Memory B cell (primary cell): ENCODE measurements around the gene B4GALT6.

Experiments used
- ATAC-seq: fragments of 150-1000 bp; cut with Tn5 transposase; 2 replicates; pipeline ENCODE4 v1.10.0; 2021; ENCODE audit warnings: low read depth, mild to moderate bottlenecking, moderate library complexity
- DNase-seq, 2 donors: peaks; one replicate each; pipeline ENCODE4 v3.0.0; 2022; ENCODE audit warnings: low spot score in 2 of 2
- H3K27ac Mint-ChIP-seq: one replicate; pipeline ENCODE4 v1.8.0; 2022; ENCODE audit warnings: mild to moderate bottlenecking, moderate library complexity, mixed read lengths
- H3K27me3 Mint-ChIP-seq: one replicate; pipeline ENCODE4 v1.8.0; 2022; ENCODE audit warnings: mixed read lengths
- H3K36me3 Mint-ChIP-seq: one replicate; pipeline ENCODE4 v1.8.0; 2022; ENCODE audit warnings: mild to moderate bottlenecking, mixed read lengths
- H3K4me1 Mint-ChIP-seq: one replicate; pipeline ENCODE4 v1.8.0; 2022; ENCODE audit warnings: mixed read lengths
- H3K4me3 Mint-ChIP-seq: one replicate; pipeline ENCODE4 v1.8.0; 2022; ENCODE audit warnings: mild to moderate bottlenecking, moderate library complexity, mixed read lengths
- H3K9me3 Mint-ChIP-seq: one replicate; pipeline ENCODE4 v1.8.0; 2022; ENCODE audit warnings: mixed read lengths

B4GALT6 gene

DNA sequence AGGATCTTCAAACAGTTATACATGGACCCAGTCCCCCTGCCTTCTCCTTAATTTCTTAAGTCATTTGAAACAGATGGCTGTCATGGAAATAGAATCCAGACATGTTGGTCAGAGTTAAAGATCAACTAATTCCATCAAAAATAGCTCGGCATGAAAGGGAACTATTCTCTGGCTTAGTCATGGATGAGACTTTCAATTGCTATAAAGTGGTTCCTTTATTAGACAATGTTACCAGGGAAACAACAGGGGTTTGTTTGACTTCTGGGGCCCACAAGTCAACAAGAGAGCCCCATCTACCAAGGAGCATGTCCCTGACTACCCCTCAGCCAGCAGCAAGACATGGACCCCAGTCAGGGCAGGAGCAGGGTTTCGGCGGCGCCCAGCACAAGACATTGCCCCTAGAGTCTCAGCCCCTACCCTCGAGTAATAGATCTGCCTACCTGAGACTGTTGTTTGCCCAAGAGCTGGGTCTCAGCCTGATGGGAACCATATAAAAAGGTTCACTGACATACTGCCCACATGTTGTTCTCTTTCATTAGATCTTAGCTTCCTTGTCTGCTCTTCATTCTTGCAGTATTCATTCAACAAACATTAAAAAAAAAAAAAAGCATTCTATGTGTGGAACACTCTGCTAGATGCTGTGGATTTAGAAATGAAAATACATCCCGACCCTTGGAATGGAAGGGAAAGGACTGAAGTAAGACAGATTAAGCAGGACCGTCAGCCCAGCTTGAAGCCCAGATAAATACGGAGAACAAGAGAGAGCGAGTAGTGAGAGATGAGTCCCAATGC, 88.1 kb downstream of the B4GALT6 start:
- Mint-ChIP-seq H3K36me3 (no peaks in the 10 kb centered on the region), H3K4me3 (no peak overlapping the region), H3K9me3 (no peaks in the 10 kb centered on the region), H3K27me3 (peaks cover 7% of the 10 kb centered on the region), H3K27ac (no peak overlapping the region), H3K4me1 (no peaks in the 10 kb centered on the region)
- no peak for DNase-seq
- ATAC-seq: no peak

DNA sequence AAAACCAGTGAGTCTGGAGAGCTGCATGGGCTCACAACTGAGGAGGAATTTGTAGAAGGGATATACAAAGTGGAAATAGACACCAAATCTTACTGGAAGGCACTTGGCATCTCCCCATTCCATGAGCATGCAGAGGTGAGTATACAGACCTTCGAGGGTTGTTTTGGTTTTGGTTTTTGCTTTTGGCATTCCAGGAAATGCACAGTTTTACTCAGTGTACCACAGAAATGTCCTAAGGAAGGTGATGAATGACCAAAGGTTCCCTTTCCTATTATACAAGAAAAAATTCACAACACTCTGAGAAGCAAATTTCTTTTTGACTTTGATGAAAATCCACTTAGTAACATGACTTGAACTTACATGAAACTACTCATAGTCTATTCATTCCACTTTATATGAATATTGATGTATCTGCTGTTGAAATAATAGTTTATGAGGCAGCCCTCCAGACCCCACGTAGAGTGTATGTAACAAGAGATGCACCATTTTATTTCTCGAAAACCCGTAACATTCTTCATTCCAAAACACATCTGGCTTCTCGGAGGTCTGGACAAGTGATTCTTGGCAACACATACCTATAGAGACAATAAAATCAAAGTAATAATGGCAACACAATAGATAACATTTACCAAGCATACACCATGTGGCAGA, 89.1 kb downstream of the B4GALT6 start:
- H3K4me1 Mint-ChIP-seq: no peaks in the 10 kb centered on the region
- DNase-seq (no peak), ATAC-seq (no peak)

DNA sequence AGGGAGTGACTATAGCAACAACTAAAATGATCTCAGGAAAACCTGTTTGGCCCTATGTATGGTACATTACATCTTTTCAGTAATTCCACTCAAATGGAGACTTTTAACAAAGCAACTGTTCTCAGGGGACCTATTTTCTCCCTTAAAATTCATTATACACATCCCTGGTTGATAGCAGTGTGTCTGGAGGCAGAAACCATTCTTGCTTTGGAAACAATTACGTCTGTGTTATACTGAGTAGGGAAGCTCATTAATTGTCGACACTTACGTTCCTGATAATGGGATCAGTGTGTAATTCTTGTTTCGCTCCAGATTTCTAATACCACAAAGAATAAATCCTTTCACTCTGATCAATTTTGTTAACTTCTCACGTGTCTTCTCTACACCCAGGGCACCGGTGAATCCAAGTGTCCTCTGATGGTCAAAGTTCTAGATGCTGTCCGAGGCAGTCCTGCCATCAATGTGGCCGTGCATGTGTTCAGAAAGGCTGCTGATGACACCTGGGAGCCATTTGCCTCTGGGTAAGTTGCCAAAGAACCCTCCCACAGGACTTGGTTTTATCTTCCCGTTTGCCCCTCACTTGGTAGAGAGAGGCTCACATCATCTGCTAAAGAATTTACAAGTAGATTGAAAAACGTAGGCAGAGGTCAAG, 91.7 kb downstream of the B4GALT6 start:
- peaks cover 5% of the 10 kb centered on the region for H3K27me3 Mint-ChIP-seq
- H3K4me3 Mint-ChIP-seq: no peak overlapping the region
- no peaks in the 10 kb centered on the region for H3K4me1 Mint-ChIP-seq
- no peaks in the 10 kb centered on the region for H3K9me3 Mint-ChIP-seq
- no peak overlapping the region for H3K27ac Mint-ChIP-seq
- ATAC-seq: no peak
- no peak for DNase-seq
- H3K36me3 Mint-ChIP-seq: no peaks in the 10 kb centered on the region

More for the DNA sequence above, 89.1 kb downstream of the B4GALT6 start:
- no peaks in the 10 kb centered on the region for H3K36me3 Mint-ChIP-seq
- H3K4me3 Mint-ChIP-seq: no peak overlapping the region
- peaks cover 9% of the 10 kb centered on the region for H3K27me3 Mint-ChIP-seq
- H3K27ac Mint-ChIP-seq: no peak overlapping the region
- no peaks in the 10 kb centered on the region for H3K9me3 Mint-ChIP-seq

- Mint-ChIP-seq H3K4me3 (no peak within 1 kb of the TSS), H3K27me3 (peaks cover 5% of the 10 kb centered on the region), H3K9me3 (no peaks in the 10 kb centered on the region), H3K36me3 (no peaks in the 10 kb centered on the region), H3K4me1 (no peaks in the 10 kb centered on the region), H3K27ac (no peak within 1 kb of the TSS)
- no peak for DNase-seq
- ATAC-seq: no peak
Measured at GRCh38 chr18:31591628-31592027, 92.8 kb downstream of the B4GALT6 start, which contains the start of gene TTR. TTR (plus strand) TSS chr18:31591877; CDS start chr18:31591903, 26 bp downstream.

DNA sequence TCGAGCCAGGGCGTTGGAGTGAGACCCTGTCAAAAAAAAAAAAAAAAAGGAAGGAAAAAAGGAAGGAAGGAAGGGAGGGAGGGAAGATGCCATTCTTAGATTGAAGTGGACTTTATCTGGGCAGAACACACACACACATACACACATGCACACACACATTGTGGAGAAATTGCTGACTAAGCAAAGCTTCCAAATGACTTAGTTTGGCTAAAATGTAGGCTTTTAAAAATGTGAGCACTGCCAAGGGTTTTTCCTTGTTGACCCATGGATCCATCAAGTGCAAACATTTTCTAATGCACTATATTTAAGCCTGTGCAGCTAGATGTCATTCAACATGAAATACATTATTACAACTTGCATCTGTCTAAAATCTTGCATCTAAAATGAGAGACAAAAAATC, 93.3 kb downstream of the B4GALT6 start:
- no peak overlapping the region for H3K27ac Mint-ChIP-seq
- H3K36me3 Mint-ChIP-seq: no peaks in the 10 kb centered on the region
- DNase-seq (no peak), ATAC-seq (no peak)
- no peaks in the 10 kb centered on the region for H3K4me1 Mint-ChIP-seq
- peaks cover 5% of the 10 kb centered on the region for H3K27me3 Mint-ChIP-seq
- H3K4me3 Mint-ChIP-seq: no peak overlapping the region
- H3K9me3 Mint-ChIP-seq: no peaks in the 10 kb centered on the region

DNA sequence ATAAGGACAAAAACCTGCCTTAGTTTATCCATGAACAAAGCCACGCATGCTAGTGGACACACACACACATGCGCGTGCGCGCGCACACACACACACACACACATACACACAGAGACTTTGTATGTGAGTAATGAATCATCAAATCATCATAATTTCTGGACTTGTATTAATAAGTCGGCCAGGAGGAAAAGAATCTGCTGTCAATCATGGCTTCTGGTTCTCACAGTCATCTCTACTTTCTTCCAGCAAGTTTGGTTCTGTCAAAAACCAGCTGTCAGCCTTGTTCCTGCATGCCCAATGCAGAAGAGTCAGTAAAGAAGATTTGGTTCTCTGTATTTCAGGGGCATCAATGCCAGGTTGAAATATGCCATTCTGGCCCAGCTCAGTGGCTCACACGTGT, 93.8 kb downstream of the B4GALT6 start:
- DNase-seq (no peak), ATAC-seq (no peak)
- no peaks in the 10 kb centered on the region for H3K4me1 Mint-ChIP-seq
- H3K9me3 Mint-ChIP-seq: no peaks in the 10 kb centered on the region
- peaks cover 5% of the 10 kb centered on the region for H3K27me3 Mint-ChIP-seq
- H3K36me3 Mint-ChIP-seq: no peaks in the 10 kb centered on the region
- no peak overlapping the region for H3K27ac Mint-ChIP-seq
- H3K4me3 Mint-ChIP-seq: no peak overlapping the region

GRCh38 chr18:31587529-31587928, 96.9 kb downstream of the B4GALT6 start:
- Mint-ChIP-seq H3K4me3 (no peak overlapping the region), H3K9me3 (no peaks in the 10 kb centered on the region), H3K4me1 (no peaks in the 10 kb centered on the region), H3K27me3 (peaks cover 8% of the 10 kb centered on the region), H3K27ac (no peak overlapping the region), H3K36me3 (no peaks in the 10 kb centered on the region)
- ATAC-seq (no peak), DNase-seq (no peak)

- no peaks in the 10 kb centered on the region for H3K9me3 Mint-ChIP-seq
- no peak overlapping the region for H3K4me3 Mint-ChIP-seq
- no peaks in the 10 kb centered on the region for H3K4me1 Mint-ChIP-seq
- ATAC-seq (no peak), DNase-seq (no peak)
- peaks cover 8% of the 10 kb centered on the region for H3K27me3 Mint-ChIP-seq
- no peaks in the 10 kb centered on the region for H3K36me3 Mint-ChIP-seq
- no peak overlapping the region for H3K27ac Mint-ChIP-seq
Measured at GRCh38 chr18:31586616-31587015, 97.8 kb downstream of the B4GALT6 start.

GRCh38 chr18:31585991-31586390, 98.4 kb downstream of the B4GALT6 start:
- Mint-ChIP-seq H3K9me3 (no peaks in the 10 kb centered on the region), H3K27me3 (peaks cover 8% of the 10 kb centered on the region), H3K4me3 (no peak overlapping the region), H3K4me1 (no peaks in the 10 kb centered on the region), H3K36me3 (no peaks in the 10 kb centered on the region), H3K27ac (no peak overlapping the region)
- no peak for DNase-seq
- no peak for ATAC-seq

DNA sequence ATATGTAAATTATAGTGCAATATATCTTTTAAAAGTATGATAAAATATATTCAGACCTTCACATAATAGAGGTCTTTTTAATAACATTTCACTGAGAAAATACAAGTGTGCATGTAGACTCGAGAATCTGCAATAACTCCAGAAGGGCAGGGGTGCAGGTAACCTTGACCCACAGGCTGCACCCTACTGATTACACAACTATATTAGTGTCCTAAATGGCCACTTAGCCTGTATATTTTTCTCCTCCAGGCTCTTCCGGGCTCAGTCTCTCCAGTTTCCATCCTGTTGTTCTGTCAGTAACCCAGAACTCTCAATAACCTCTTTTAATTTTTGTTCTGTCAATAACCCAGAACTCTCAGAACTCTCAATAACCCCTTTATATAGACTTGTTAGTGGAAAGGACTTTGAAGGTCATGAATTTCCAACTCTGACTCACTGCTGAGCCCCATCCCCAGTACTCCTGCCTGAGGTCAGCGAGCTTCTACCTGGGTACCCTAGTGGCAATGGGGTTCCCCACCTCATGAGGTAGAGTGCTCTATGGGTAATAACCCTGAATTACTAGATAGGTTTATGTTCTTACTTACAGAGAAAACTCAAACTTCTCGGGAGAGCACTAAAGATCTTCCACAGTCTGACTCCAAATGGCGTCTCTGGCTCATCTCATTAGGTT, 101.1 kb downstream of the B4GALT6 start:
- Mint-ChIP-seq H3K36me3 (no peaks in the 10 kb centered on the region), H3K9me3 (no peaks in the 10 kb centered on the region), H3K4me3 (no peak overlapping the region), H3K27ac (no peak overlapping the region), H3K4me1 (no peaks in the 10 kb centered on the region), H3K27me3 (peaks cover 6% of the 10 kb centered on the region)
- ATAC-seq (no peak), DNase-seq (no peak)

GRCh38 chr18:31581498-31582197, 102.7 kb downstream of the B4GALT6 start:
- H3K4me1 Mint-ChIP-seq: no peaks in the 10 kb centered on the region
- no peak for ATAC-seq
- no peak overlapping the region for H3K27ac Mint-ChIP-seq
- H3K27me3 Mint-ChIP-seq: peaks cover 8% of the 10 kb centered on the region
- H3K36me3 Mint-ChIP-seq: no peaks in the 10 kb centered on the region
- DNase-seq: no peak
- H3K9me3 Mint-ChIP-seq: no peaks in the 10 kb centered on the region
- no peak overlapping the region for H3K4me3 Mint-ChIP-seq

DNA sequence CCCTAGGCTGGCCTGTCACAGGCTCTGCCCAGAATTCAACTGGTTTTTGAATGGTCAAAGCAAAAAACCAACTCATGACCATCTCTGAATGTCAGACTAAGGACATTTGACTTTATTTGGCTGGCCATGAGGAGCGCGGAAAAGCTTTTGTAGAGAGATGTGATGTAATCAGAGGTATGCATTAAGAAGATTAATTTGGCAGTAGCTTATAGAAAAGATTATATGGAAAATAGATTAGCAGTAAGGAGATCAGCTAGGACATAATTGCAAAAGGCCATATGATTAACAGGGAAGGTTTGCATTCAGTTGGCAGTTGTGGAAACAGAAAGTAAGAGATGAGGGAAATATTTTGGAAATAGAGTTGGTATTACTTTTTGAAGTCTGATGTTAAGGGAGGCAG, 105.0 kb downstream of the B4GALT6 start:
- Mint-ChIP-seq H3K4me3 (no peak overlapping the region), H3K4me1 (no peaks in the 10 kb centered on the region), H3K27me3 (peaks cover 3% of the 10 kb centered on the region), H3K9me3 (no peaks in the 10 kb centered on the region), H3K36me3 (no peaks in the 10 kb centered on the region), H3K27ac (no peak overlapping the region)
- ATAC-seq (no peak), DNase-seq (no peak)

GRCh38 chr18:31578126-31578525, 106.3 kb downstream of the B4GALT6 start:
- Mint-ChIP-seq H3K4me3 (no peak overlapping the region), H3K36me3 (no peaks in the 10 kb centered on the region), H3K9me3 (no peaks in the 10 kb centered on the region), H3K4me1 (no peaks in the 10 kb centered on the region), H3K27me3 (peaks cover 1% of the 10 kb centered on the region), H3K27ac (no peak overlapping the region)
- ATAC-seq: no peak
- DNase-seq: no peak
